ENCODE measurements around the gene IFIT5. TPM values are rescaled to one million over a fixed set of nuclear protein-coding genes. Genes with fewer than 3 reads are reported as not detected.
"Not testable (repeated sequence)": the region's sequence is repeated elsewhere in the genome, so short reads cannot be mapped to it uniquely, and the experiment has no call there.

The IFIT5 gene
- total and polyA plus RNA-seq, 8 donors = 0.58 to 22.6 (median 7.9) TPM

DNA sequence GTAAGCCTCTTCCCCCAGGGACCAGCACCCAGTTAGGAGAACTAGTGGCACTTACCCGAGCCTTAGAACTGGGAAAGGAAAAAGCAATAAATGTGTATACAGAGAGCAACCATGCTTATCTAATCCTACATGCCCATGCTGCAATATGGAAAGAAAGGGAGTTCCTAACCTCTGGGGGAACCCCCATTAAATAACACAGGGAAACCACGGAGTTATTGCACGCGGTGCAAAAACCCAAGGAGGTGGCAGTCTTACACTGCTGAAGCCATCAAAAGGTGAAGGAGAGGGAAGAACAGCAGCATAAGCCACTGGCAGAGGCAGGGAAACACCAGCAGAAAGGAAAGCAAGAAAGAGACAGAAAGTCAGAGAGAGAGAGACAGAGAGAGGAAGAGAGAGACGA is 3.8 kb upstream of the IFIT5 start:
- H3K4me3 ChIP-seq; intact Hi-C loops (cut with DNase I; ENCODE audit: low total_unique reads); H3K27ac ChIP-seq; H3K36me3 ChIP-seq; DNase-seq; H3K27me3 ChIP-seq; H3K9me3 ChIP-seq: not testable (repeated sequence)
- peaks cover 0 to 13% (median 9%) of the 10 kb centered on the region in 4 donors for H3K4me1 ChIP-seq
- 81 to 86% (median 85%) methylated on average over 5 of the region's 5 CpGs for WGBS, 5 donors

- H3K9me3 ChIP-seq; DNase-seq; H3K36me3 ChIP-seq; H3K27me3 ChIP-seq; H3K27ac ChIP-seq; H3K4me3 ChIP-seq; intact Hi-C loops (cut with DNase I; ENCODE audit: low total_unique reads): not testable (repeated sequence)
- peaks cover 5 to 19% (median 12%) of the 10 kb centered on the region in 4 donors for H3K4me1 ChIP-seq
- WGBS, 5 donors = 70 to 85% (median 77%) methylated on average over 2 of the region's 2 CpGs
These were observed 3.2 kb upstream of the IFIT5 start for GRCh38 chr10:89411135-89411534.

- H3K36me3 ChIP-seq; H3K4me3 ChIP-seq; intact Hi-C loops (cut with DNase I; ENCODE audit: low total_unique reads); H3K27me3 ChIP-seq; H3K9me3 ChIP-seq; DNase-seq; H3K27ac ChIP-seq: not testable (repeated sequence)
- 84 to 95% (median 88%) methylated on average over 10 of the region's 10 CpGs for WGBS, 5 donors
- peaks cover 9 to 29% (median 20%) of the 10 kb centered on the region in 4 donors for H3K4me1 ChIP-seq
These were observed 2.1 kb upstream of the IFIT5 start for GRCh38 chr10:89412276-89412675.

- no peaks in the 10 kb centered on the region for H3K27me3 ChIP-seq
- TF ChIP-seq, protein P1, sequence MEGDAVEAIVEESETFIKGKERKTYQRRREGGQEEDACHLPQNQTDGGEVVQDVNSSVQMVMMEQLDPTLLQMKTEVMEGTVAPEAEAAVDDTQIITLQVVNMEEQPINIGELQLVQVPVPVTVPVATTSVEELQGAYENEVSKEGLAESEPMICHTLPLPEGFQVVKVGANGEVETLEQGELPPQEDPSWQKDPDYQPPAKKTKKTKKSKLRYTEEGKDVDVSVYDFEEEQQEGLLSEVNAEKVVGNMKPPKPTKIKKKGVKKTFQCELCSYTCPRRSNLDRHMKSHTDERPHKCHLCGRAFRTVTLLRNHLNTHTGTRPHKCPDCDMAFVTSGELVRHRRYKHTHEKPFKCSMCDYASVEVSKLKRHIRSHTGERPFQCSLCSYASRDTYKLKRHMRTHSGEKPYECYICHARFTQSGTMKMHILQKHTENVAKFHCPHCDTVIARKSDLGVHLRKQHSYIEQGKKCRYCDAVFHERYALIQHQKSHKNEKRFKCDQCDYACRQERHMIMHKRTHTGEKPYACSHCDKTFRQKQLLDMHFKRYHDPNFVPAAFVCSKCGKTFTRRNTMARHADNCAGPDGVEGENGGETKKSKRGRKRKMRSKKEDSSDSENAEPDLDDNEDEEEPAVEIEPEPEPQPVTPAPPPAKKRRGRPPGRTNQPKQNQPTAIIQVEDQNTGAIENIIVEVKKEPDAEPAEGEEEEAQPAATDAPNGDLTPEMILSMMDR (IDR thresholded peaks at IDR 0.05) = no peak
- 68 to 86% (median 81%) methylated on average over 7 of the region's 7 CpGs for WGBS, 5 donors
- peak overlapping the region; percentile 39 to 98 (median 95) for H3K27ac ChIP-seq
- intact Hi-C loops (cut with DNase I; ENCODE audit: low total_unique reads) = no loop called here
- H3K4me3 ChIP-seq = peak overlapping the region in 2 of 4 donors; percentile 62 to 66
- DNase-seq = no peak
- H3K4me1 ChIP-seq = peaks cover 12 to 40% (median 27%) of the 10 kb centered on the region in 4 donors
- H3K9me3 ChIP-seq = no peaks in the 10 kb centered on the region
- peaks cover 0 to 13% (median 12%) of the 10 kb centered on the region in 4 donors for H3K36me3 ChIP-seq
These were observed 913 bp upstream of the IFIT5 start for GRCh38 chr10:89413398-89413912.

DNA sequence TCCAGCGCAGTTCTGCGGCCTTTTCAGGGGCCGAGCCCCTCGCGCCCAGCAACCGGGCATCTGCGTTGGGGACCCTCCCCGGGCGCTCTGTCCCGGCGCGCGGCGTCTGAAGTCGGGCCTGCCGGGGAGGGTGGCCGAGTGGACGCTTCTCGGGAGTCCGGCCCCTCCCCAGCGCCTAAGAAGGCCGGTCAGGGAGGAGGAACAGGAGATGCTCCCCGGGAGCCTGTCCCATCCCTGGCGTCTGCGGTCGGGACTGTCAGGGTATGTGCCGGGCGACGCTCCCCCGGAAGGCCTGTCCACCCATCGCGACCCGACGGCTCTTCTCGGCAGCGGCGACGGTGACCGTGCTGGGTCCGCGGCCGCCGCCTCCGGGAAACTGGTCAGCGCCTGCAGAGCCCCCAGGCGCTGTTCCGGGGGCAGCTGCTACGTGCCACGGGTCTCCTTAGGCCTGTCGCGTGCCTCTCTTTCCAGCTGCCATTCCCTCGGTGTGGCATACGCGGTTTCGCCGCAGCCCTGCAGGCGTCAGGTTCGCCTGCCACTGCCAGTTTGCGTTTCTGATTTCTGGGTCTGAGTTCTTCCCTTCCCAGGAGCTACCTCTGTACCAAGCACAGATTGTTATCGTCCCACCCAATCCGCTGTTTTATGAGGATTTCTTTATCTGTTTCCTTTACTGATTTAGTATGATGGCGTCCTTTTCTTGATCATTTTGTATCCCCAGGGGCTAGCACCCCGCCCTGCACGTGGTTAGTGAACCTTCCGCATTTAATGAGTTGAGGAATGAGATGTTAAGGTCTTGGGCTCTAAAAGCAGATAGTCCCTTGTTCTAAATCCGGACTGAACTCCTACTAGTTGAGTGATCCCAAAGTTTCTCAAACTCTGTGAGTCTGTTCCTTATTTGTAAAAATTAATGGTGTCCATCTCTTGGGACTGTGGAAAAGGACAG is 782 bp downstream of the IFIT5 start:
- Histone ChIP-seq H3K36me3 (peaks cover 0 to 17% (median 12%) of the 10 kb centered on the region in 4 donors), H3K27me3 (no peaks in the 10 kb centered on the region), H3K27ac (peak overlapping the region; percentile 89 to 98 (median 95)), H3K4me3 (peak overlapping the region; percentile 62 to 80 (median 70)), H3K9me3 (no peaks in the 10 kb centered on the region), H3K4me1 (peaks cover 12 to 55% (median 33%) of the 10 kb centered on the region in 4 donors)
- intact Hi-C loops (cut with DNase I; ENCODE audit: low total_unique reads) = no loop called here
- TF ChIP-seq POLR2A (IDR thresholded peaks at IDR 0.05) (no peak), EP300 (IDR thresholded peaks at IDR 0.05) (no peak), POLR2AphosphoS5 (IDR thresholded peaks at IDR 0.05) (no peak)
- TF ChIP-seq, protein P1 (IDR thresholded peaks at IDR 0.05) = no peak
- 1 to 3% (median 2%) methylated on average over 24 to 66 of the region's 66 CpGs for WGBS, 5 donors
- peak; percentile 45 to 81 for DNase-seq

- intact Hi-C loops (cut with DNase I; ENCODE audit: low total_unique reads) = no loop called here
- H3K4me1 ChIP-seq = peaks cover 12 to 65% (median 33%) of the 10 kb centered on the region in 4 donors
These were observed 2.1 kb downstream of the IFIT5 start for GRCh38 chr10:89416465-89416864.

More at GRCh38 chr10:89416465-89416864, 2.1 kb downstream of the IFIT5 start:
- Histone ChIP-seq H3K4me3 (no peak overlapping the region), H3K36me3 (peaks cover 0 to 24% (median 23%) of the 10 kb centered on the region in 4 donors), H3K27ac (no peak overlapping the region), H3K9me3 (no peaks in the 10 kb centered on the region), H3K27me3 (no peaks in the 10 kb centered on the region)
- 83 to 94% (median 89%) methylated on average over 1 of the region's 1 CpG for WGBS, 5 donors
- no peak for TF ChIP-seq POLR2AphosphoS5 (IDR thresholded peaks at IDR 0.05)
- TF ChIP-seq, protein P1 (IDR thresholded peaks at IDR 0.05) = no peak
- TF ChIP-seq EP300 (IDR thresholded peaks at IDR 0.05) = no peak
- TF ChIP-seq POLR2A (IDR thresholded peaks at IDR 0.05) = no peak
- no peak for DNase-seq
